ENCODE results near the gene RAMP1.

Gene RAMP1

GRCh38 chr2:237859533-237860272 is at the start of gene RAMP1:
Gene RAMP1, plus strand, starts transcription at chr2:237859623. Its CDS starts 53 bp downstream, at chr2:237859676.
- peaks cover 50% of the 10 kb centered on the region for H3K27me3 ChIP-seq
- TF ChIP-seq Cebpa-rat (IDR thresholded peaks at IDR 0.05): no peak
- no peak within 1 kb of the TSS for H3K9ac ChIP-seq
- no peaks in the 10 kb centered on the region for H3K36me3 ChIP-seq
- peaks cover 6% of the 10 kb centered on the region; the same call in 1 of the 2 replicates for H3K4me1 ChIP-seq
- H3K4me2 ChIP-seq: no peak within 1 kb of the TSS
- H3K27ac ChIP-seq: no peak within 1 kb of the TSS
- no peaks in the 10 kb centered on the region for H3K9me3 ChIP-seq
- no peak within 1 kb of the TSS for H3K4me3 ChIP-seq
- H4K20me1 ChIP-seq: peaks cover 23% of the 10 kb centered on the region; the same call in 1 of the 2 replicates

- H3K4me2 ChIP-seq: no peak overlapping the region
Observed at GRCh38 chr2:237815637-237816036, 43.8 kb upstream of the RAMP1 start.

GRCh38 chr2:237816531-237816930 is 42.9 kb upstream of the RAMP1 start:
- Histone ChIP-seq H3K4me2 (no peak overlapping the region), H3K27ac (no peak overlapping the region), H4K20me1 (no peaks in the 10 kb centered on the region), H3K36me3 (no peaks in the 10 kb centered on the region), H3K27me3 (no peaks in the 10 kb centered on the region), H3K4me3 (no peak overlapping the region), H3K9ac (no peak overlapping the region), H3K4me1 (no peaks in the 10 kb centered on the region), H3K9me3 (no peaks in the 10 kb centered on the region)
- no peak for TF ChIP-seq Cebpa-rat (IDR thresholded peaks at IDR 0.05)

More at GRCh38 chr2:237815637-237816036, 43.8 kb upstream of the RAMP1 start:
- Histone ChIP-seq H4K20me1 (no peaks in the 10 kb centered on the region), H3K27me3 (no peaks in the 10 kb centered on the region), H3K9me3 (no peaks in the 10 kb centered on the region), H3K27ac (no peak overlapping the region), H3K36me3 (no peaks in the 10 kb centered on the region), H3K4me3 (no peak overlapping the region), H3K4me1 (no peaks in the 10 kb centered on the region), H3K9ac (no peak overlapping the region)
- TF ChIP-seq Cebpa-rat (IDR thresholded peaks at IDR 0.05): no peak

- Histone ChIP-seq H4K20me1 (no peaks in the 10 kb centered on the region), H3K4me2 (no peak overlapping the region), H3K36me3 (no peaks in the 10 kb centered on the region), H3K27ac (no peak overlapping the region), H3K4me1 (no peaks in the 10 kb centered on the region), H3K4me3 (no peak overlapping the region), H3K27me3 (no peaks in the 10 kb centered on the region), H3K9me3 (no peaks in the 10 kb centered on the region), H3K9ac (no peak overlapping the region)
- TF ChIP-seq Cebpa-rat (IDR thresholded peaks at IDR 0.05): no peak
Observed at GRCh38 chr2:237818066-237818473, 41.4 kb upstream of the RAMP1 start.

- Histone ChIP-seq H4K20me1 (no peaks in the 10 kb centered on the region), H3K4me3 (no peak overlapping the region), H3K4me1 (no peaks in the 10 kb centered on the region), H3K9me3 (no peaks in the 10 kb centered on the region), H3K36me3 (no peaks in the 10 kb centered on the region), H3K27ac (no peak overlapping the region), H3K27me3 (no peaks in the 10 kb centered on the region), H3K9ac (no peak overlapping the region), H3K4me2 (no peak overlapping the region)
- no peak for TF ChIP-seq Cebpa-rat (IDR thresholded peaks at IDR 0.05)
Observed at GRCh38 chr2:237819231-237819630, 40.2 kb upstream of the RAMP1 start.

GRCh38 chr2:237820421-237820820 is 39.0 kb upstream of the RAMP1 start:
- no peak for TF ChIP-seq Cebpa-rat (IDR thresholded peaks at IDR 0.05)
- Histone ChIP-seq H3K4me2 (no peak overlapping the region), H3K4me1 (no peaks in the 10 kb centered on the region), H3K9me3 (no peaks in the 10 kb centered on the region), H3K9ac (no peak overlapping the region), H4K20me1 (no peaks in the 10 kb centered on the region), H3K4me3 (no peak overlapping the region), H3K27ac (no peak overlapping the region), H3K36me3 (no peaks in the 10 kb centered on the region), H3K27me3 (no peaks in the 10 kb centered on the region)

GRCh38 chr2:237823544-237823943 is 35.9 kb upstream of the RAMP1 start:
- Histone ChIP-seq H3K27me3 (no peaks in the 10 kb centered on the region), H3K9me3 (no peaks in the 10 kb centered on the region), H3K4me2 (no peak overlapping the region), H3K27ac (no peak overlapping the region), H3K4me1 (no peaks in the 10 kb centered on the region), H3K4me3 (no peak overlapping the region), H3K9ac (no peak overlapping the region), H3K36me3 (no peaks in the 10 kb centered on the region), H4K20me1 (no peaks in the 10 kb centered on the region)
- TF ChIP-seq Cebpa-rat (IDR thresholded peaks at IDR 0.05): no peak

GRCh38 chr2:237824085-237824484 is 35.3 kb upstream of the RAMP1 start:
- Histone ChIP-seq H3K27ac (no peak overlapping the region), H3K4me3 (no peak overlapping the region), H3K27me3 (no peaks in the 10 kb centered on the region), H3K36me3 (no peaks in the 10 kb centered on the region), H3K4me2 (no peak overlapping the region), H3K9ac (no peak overlapping the region), H3K9me3 (no peaks in the 10 kb centered on the region), H3K4me1 (no peaks in the 10 kb centered on the region), H4K20me1 (no peaks in the 10 kb centered on the region)
- no peak for TF ChIP-seq Cebpa-rat (IDR thresholded peaks at IDR 0.05)

- Histone ChIP-seq H3K4me3 (no peak overlapping the region), H3K27ac (no peak overlapping the region)
- TF ChIP-seq Cebpa-rat (IDR thresholded peaks at IDR 0.05): no peak
Observed at GRCh38 chr2:237827421-237827987, 31.9 kb upstream of the RAMP1 start.

GRCh38 chr2:237830522-237830921 is 28.9 kb upstream of the RAMP1 start:
- Histone ChIP-seq H3K4me1 (peaks cover 9% of the 10 kb centered on the region), H3K36me3 (no peaks in the 10 kb centered on the region), H3K27ac (no peak overlapping the region), H3K4me3 (no peak overlapping the region), H4K20me1 (no peaks in the 10 kb centered on the region), H3K9ac (no peak overlapping the region), H3K4me2 (no peak overlapping the region), H3K9me3 (no peaks in the 10 kb centered on the region), H3K27me3 (no peaks in the 10 kb centered on the region)
- TF ChIP-seq Cebpa-rat (IDR thresholded peaks at IDR 0.05): no peak

More at GRCh38 chr2:237827421-237827987, 31.9 kb upstream of the RAMP1 start:
- Histone ChIP-seq H3K36me3 (no peaks in the 10 kb centered on the region), H3K9ac (no peak overlapping the region), H3K4me1 (peaks cover 9% of the 10 kb centered on the region), H3K9me3 (no peaks in the 10 kb centered on the region), H3K4me2 (no peak overlapping the region), H3K27me3 (no peaks in the 10 kb centered on the region), H4K20me1 (no peaks in the 10 kb centered on the region)
